K562 (cell line): ENCODE data around the gene PLXDC1. TPM values are rescaled to one million over a fixed set of nuclear protein-coding genes. Genes with fewer than 3 reads are reported as not detected.

Experiments
- ATAC-seq: fragments of 200-7000 bp; cut with Tn5 transposase; 3 replicates; pipeline ENCODE4 v1.9.1; 2020; ENCODE audit warnings: moderate library complexity
- BruUV-seq: library from RNA; stranded (reverse); fragments of 400-500 nt; replicated peaks from 2 replicates; lab custom pipeline; 2021; lab: Mats Ljungman, UMichigan
- CTCF ChIA-PET: fragments of 300-600 bp; formaldehyde crosslinking; extraction: SDS; loops from one replicate; lab custom pipeline; 2021; ENCODE audit warnings: low intra/inter-chr PET ratio; lab: Yijun Ruan, JAX
- POLR2A ChIA-PET: fragments of 300-600, 350-650 bp; sonication (Branson Sonifier 250); formaldehyde crosslinking; extraction: SDS; loops from one replicate; lab custom pipeline; 2021; ENCODE audit warnings: antibody characterized with exemption, inconsistent platforms; lab: Yijun Ruan, JAX
- DNase-seq, 4 experiments: peaks; one replicate each; pipeline versions ENCODE4 v3.0.0 to v3.0.0-alpha.2; 2011 to 2018; ENCODE audit warnings: low spot score in 3 of 4, mixed read lengths in 3 of 4; ENCODE audit errors: extremely low read depth in 1 of 4
- FAIRE-seq: peaks from 2 replicates; lab custom pipeline; 2011; peaks lifted over from hg19 to GRCh38; lab: Jason Lieb, UNC
- H2AFZ ChIP-seq: 2 replicates; pipeline ENCODE4 v1.6.0; 2011; ENCODE audit warnings: low read depth, low read length, control low read depth, inconsistent platforms
- H3K27ac ChIP-seq: fragments of 200-600 bp; 3 replicates; pipeline ENCODE4 v1.8.0; 2011; ENCODE audit warnings: low read depth, mild to moderate bottlenecking, control low read depth, inconsistent platforms, low read length, moderate library complexity, mixed read lengths; ENCODE audit errors: extremely low read depth
- H3K27me3 ChIP-seq, 2 experiments: fragments of 300-600 bp in 1 of 2; 2 replicates in 1 of 2; 3 replicates in 1 of 2; pipeline versions ENCODE4 v1.6.0 to v1.8.0; 2011; ENCODE audit warnings: inconsistent platforms in 2 of 2, low read length in 2 of 2, mild to moderate bottlenecking in 1 of 2, mixed read lengths in 1 of 2, moderate library complexity in 1 of 2; ENCODE audit not compliant: control insufficient read depth in 2 of 2, insufficient read depth in 2 of 2
- H3K36me3 ChIP-seq: fragments of 300-600 bp; 3 replicates; pipeline ENCODE4 v1.8.0; 2011; ENCODE audit warnings: mild to moderate bottlenecking, low read length, inconsistent platforms; ENCODE audit not compliant: control insufficient read depth, insufficient read depth
- H3K4me1 ChIP-seq, 2 experiments: fragments of 200-600 bp in 1 of 2; replicated peaks in 1 of 2; 2 replicates in 1 of 2; 3 replicates in 1 of 2; pipeline versions ENCODE4 v1.5.1 to v1.8.0; 2011; ENCODE audit warnings: inconsistent platforms in 2 of 2, low read length in 2 of 2, mild to moderate bottlenecking in 1 of 2, mixed read lengths in 1 of 2, moderate library complexity in 1 of 2; ENCODE audit not compliant: control insufficient read depth in 2 of 2, insufficient read depth in 2 of 2
- H3K4me2 ChIP-seq: 2 replicates; pipeline ENCODE4 v1.6.1; 2011; ENCODE audit warnings: low read length, control low read depth, inconsistent platforms, mixed read lengths; ENCODE audit not compliant: insufficient read depth
- H3K4me3 ChIP-seq: fragments of 200-600 bp; sonication (generic), shearing (Covaris generic); 2 replicates; pipeline ENCODE4 v1.5.1; 2016; ENCODE audit warnings: control low read depth, inconsistent platforms
- H3K79me2 ChIP-seq: fragments of 200-600 bp; 3 replicates; pipeline ENCODE4 v1.8.0; 2011; ENCODE audit warnings: low read length, inconsistent platforms; ENCODE audit not compliant: control insufficient read depth, insufficient read depth
- H3K9ac ChIP-seq, 2 experiments: 2 replicates each; pipeline versions ENCODE4 v1.6.0 to v1.6.1; 2011; ENCODE audit warnings: low read depth in 2 of 2, low read length in 2 of 2, control low read depth in 1 of 2, inconsistent platforms in 1 of 2, mild to moderate bottlenecking in 1 of 2, mixed read lengths in 1 of 2; ENCODE audit not compliant: insufficient read depth in 1 of 2
- H3K9me1 ChIP-seq: one replicate; pipeline ENCODE4 v1.6.0; 2011; ENCODE audit warnings: inconsistent platforms, mild to moderate bottlenecking, low read length, moderate library complexity; ENCODE audit not compliant: control insufficient read depth, insufficient read depth
- H3K9me3 ChIP-seq: replicated peaks from 2 replicates; pipeline ENCODE4 v1.5.1; 2011; ENCODE audit warnings: low read depth, low read length, inconsistent platforms; ENCODE audit not compliant: control insufficient read depth, insufficient read depth
- H4K20me1 ChIP-seq: replicated peaks from 2 replicates; pipeline ENCODE4 v1.6.1; 2011; ENCODE audit warnings: low read length, inconsistent platforms, mixed read lengths; ENCODE audit not compliant: control insufficient read depth, insufficient read depth
- CBFA2T2 ChIP-seq: fragments of 450-650 bp; conservative IDR thresholded peaks from 2 replicates; pipeline ENCODE4 v1.6.1; 2017; ENCODE audit warnings: mild to moderate bottlenecking
- DMBX1 ChIP-seq: fragments of 250-450 bp; sonication (Bioruptor Pico); IDR thresholded peaks from 2 replicates; pipeline ENCODE4 v1.8.0; 2022; ENCODE audit warnings: inconsistent platforms, mild to moderate bottlenecking, moderate library complexity, borderline replicate concordance
- DPF2 ChIP-seq: fragments of 450-650 bp; IDR thresholded peaks from 2 replicates; pipeline ENCODE4 v1.6.1; 2016
- HNRNPL ChIP-seq: fragments of 200-400 bp; formaldehyde crosslinking; IDR thresholded peaks from 2 replicates; pipeline ENCODE4 v1.6.1; 2017; ENCODE audit warnings: low read depth, mild to moderate bottlenecking, low read length
- KDM1A ChIP-seq, 2 experiments: fragments of 450-650 bp; IDR thresholded peaks; 2 replicates each; pipeline ENCODE4 v1.6.1; 2016; ENCODE audit warnings: mild to moderate bottlenecking in 2 of 2
- NFYB ChIP-seq: IDR thresholded peaks from 2 replicates; pipeline ENCODE4 v1.6.1; 2011; ENCODE audit warnings: mild to moderate bottlenecking, moderate library complexity; ENCODE audit not compliant: insufficient read length; ENCODE audit errors: extremely low read depth
- PCBP1 ChIP-seq: fragments of 200-400 bp; formaldehyde crosslinking; IDR thresholded peaks from 2 replicates; pipeline ENCODE4 v1.6.1; 2018; ENCODE audit warnings: mild to moderate bottlenecking, low read depth, low read length; ENCODE audit not compliant: poor library complexity, severe bottlenecking
- ZKSCAN1 ChIP-seq: fragments of 150-350 bp; IDR thresholded peaks from 2 replicates; pipeline ENCODE4 v1.6.1; 2016; ENCODE audit warnings: low read depth, low read length
- ZNF436 ChIP-seq: fragments of 250-450, 450-650 bp; sonication (Bioruptor Pico); formaldehyde crosslinking; IDR thresholded peaks from 2 replicates; pipeline ENCODE4 v1.7.0; 2020; ENCODE audit warnings: mild to moderate bottlenecking
- ZNF75A ChIP-seq: fragments of 450-650 bp; formaldehyde crosslinking; IDR thresholded peaks from 2 replicates; pipeline ENCODE4 v1.4.0; 2020; ENCODE audit warnings: mild to moderate bottlenecking
- WGBS: fragments of 100-300 bp; shearing (Covaris generic); methylation state at CpG from one replicate; pipeline ENCODE4 v1.1.6; 2016; ENCODE audit warnings: low coverage, mixed read lengths; ENCODE audit not compliant: insufficient coverage; ENCODE audit errors: missing lambda C conversion rate; 5-methylcytosine and 5-hydroxymethylcytosine counted together
- in situ Hi-C: fragments of 300-500 bp; cut with MboI; formaldehyde crosslinking; loops from 4 replicates; pipeline ENCODE4 v1.15.0; 2018; ENCODE audit warnings: inconsistent platforms, mixed read lengths
- intact Hi-C: fragments of 100-400 bp; cut with micrococcal nuclease; formaldehyde crosslinking; loops from 2 replicates; pipeline ENCODE4 v1.14.2; 2022
- polyA plus RNA-seq, 8 experiments: library from polyadenylated mRNA; depleted of rRNA in 4 of 8; stranded (reverse) in 5 of 8; unstranded in 3 of 8; fragments of >200 nt; fragmentation: Nextera tagmentation in 2 of 8; fragmentation: Illumina TruSeq in 1 of 8; extraction: Ambion mirVana in 2 of 8; extraction: Trizol in 1 of 8; gene quantifications; 2 replicates each; pipeline versions ENCODE4 v1.2.1 to v1.2.3, GENCODE V29; 2011 to 2014; ENCODE audit warnings: inconsistent platforms in 1 of 8, missing spikeins in 1 of 8
- total RNA-seq, 7 experiments: library from RNA; depleted of rRNA in 6 of 7; stranded (reverse); fragments of >200 nt in 6 of 7; fragmentation: Illumina TruSeq in 2 of 7; extraction: Trizol in 2 of 7; gene quantifications; 2 replicates each; pipeline versions ENCODE4 v1.2.1 to v1.2.3, GENCODE V29; 2011 to 2021; ENCODE audit warnings: low replicate concordance in 1 of 7
- TF ChIP-seq, protein P1 (sequence below): sonication (generic); IDR thresholded peaks from 2 replicates; pipeline ENCODE4 v1.6.1; 2016
- TF ChIP-seq, protein P2 (sequence below): fragments of 450-650 bp; formaldehyde crosslinking; IDR thresholded peaks from 2 replicates; pipeline ENCODE4 v1.4.0; 2020; ENCODE audit warnings: mild to moderate bottlenecking, moderate library complexity
- TF ChIP-seq, protein P3 (sequence below): fragments of 200-800 bp; sonication (Bioruptor generic); IDR thresholded peaks from 2 replicates; pipeline ENCODE4 v1.6.1; 2017; ENCODE audit warnings: missing genetic modification characterization, missing compliant biosample characterization

Gene PLXDC1
- total and polyA plus RNA-seq, 9 of the 15 experiments (the other 6 are each of a cell fraction or from before 2014, with no cell fraction given) = not detected

DNA sequence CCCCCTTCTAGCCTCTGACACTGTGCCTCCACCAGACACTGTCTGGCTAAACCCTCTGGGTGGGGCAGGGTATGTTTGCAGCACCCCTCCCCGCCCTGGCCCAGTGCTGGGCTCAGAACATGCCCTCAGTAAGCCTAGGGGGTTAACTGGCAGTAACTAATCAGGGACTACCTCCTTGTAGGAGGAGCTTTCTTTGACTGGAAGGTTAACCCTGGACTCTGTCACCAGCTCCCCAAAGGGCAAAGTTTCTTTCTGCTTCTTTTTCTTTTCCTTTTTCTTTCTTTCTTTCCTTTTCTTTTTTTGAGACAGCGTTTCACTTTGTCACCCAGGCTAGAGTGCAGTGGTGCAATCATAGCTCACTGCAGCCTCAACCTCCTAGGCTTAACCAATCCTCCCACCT is 76.8 kb downstream of the PLXDC1 start:
- no peak overlapping the region for H2AFZ ChIP-seq
- H4K20me1 ChIP-seq = peaks cover 5% of the 10 kb centered on the region; the same call in 1 of the 2 replicates
- no peak overlapping the region for H3K4me2 ChIP-seq
- no peak for ATAC-seq
- BruUV-seq = no TSS peak
- H3K36me3 ChIP-seq = no peaks in the 10 kb centered on the region
- peaks cover 9 to 46% of the 10 kb centered on the region in 2 experiments; a peak in 4 of 5 replicates for H3K27me3 ChIP-seq
- H3K9me1 ChIP-seq = no peaks in the 10 kb centered on the region
- no peak for TF ChIP-seq ZNF75A (CRISPR knock-in tag)
- TF ChIP-seq, protein P1, sequence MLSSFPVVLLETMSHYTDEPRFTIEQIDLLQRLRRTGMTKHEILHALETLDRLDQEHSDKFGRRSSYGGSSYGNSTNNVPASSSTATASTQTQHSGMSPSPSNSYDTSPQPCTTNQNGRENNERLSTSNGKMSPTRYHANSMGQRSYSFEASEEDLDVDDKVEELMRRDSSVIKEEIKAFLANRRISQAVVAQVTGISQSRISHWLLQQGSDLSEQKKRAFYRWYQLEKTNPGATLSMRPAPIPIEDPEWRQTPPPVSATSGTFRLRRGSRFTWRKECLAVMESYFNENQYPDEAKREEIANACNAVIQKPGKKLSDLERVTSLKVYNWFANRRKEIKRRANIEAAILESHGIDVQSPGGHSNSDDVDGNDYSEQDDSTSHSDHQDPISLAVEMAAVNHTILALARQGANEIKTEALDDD = 0 out of 2 replicates have a peak, but pooled peaks have one; percentile 19
- no peak overlapping the region for H3K27ac ChIP-seq
- no peaks in the 10 kb centered on the region for H3K79me2 ChIP-seq
- ChIA-PET CTCF (no interaction called here), POLR2A (interaction anchor here (0.7 to 1.4 kb wide), 3 partner anchors 13 to 15 kb away, joined by 3 read pairs; no protein-coding TSS in a partner anchor)
- FAIRE-seq = no peak
- intact Hi-C loops (no loop called here), in situ Hi-C loops (loop anchor here (5.0 kb wide), 1 partner anchor 92 kb away; no protein-coding TSS in a partner anchor)
- H3K9ac ChIP-seq = no peak overlapping the region
- H3K4me3 ChIP-seq = no peak overlapping the region
- no peak for DNase-seq
- WGBS = 0% methylated on average over 2 of the region's 2 CpGs
- no peaks in the 10 kb centered on the region for H3K9me3 ChIP-seq
- no peaks in the 10 kb centered on the region; a peak in 1 of 5 replicates for H3K4me1 ChIP-seq

DNA sequence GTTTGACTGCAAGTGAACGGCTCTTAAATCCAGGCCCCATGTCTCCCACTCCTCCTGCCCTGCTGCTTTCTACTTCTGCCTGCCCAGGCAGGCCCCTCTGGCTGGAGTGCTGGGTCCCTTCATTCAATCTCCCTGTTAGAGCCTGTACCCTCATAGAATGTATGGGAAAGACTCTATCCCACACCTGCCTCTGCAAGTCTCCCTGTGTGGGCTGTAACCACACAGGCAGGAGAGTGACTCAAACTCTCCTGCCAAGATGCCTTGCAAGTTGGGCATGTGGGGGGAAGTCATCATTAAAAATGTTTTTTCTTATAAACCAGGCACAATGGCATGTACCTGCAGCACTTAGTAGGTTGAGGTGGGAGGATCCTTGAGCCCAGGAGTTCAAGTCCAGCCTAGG is 77.5 kb downstream of the PLXDC1 start:
- FAIRE-seq = no peak
- CTCF ChIA-PET = no interaction called here
- no peak for DNase-seq
- Histone ChIP-seq H2AFZ (no peak overlapping the region), H3K4me1 (no peaks in the 10 kb centered on the region; a peak in 1 of 5 replicates), H3K9me1 (no peaks in the 10 kb centered on the region)
- TF ChIP-seq KDM1A (IDR thresholded peaks at IDR 0.05) (no peak), NFYB (no peak), ZNF436 (CRISPR knock-in tag) (no peak), ZKSCAN1 (no peak), DMBX1 (no peak), PCBP1 (no peak), DPF2 (no peak), CBFA2T2 (no peak), HNRNPL (no peak)
- TF ChIP-seq, protein P2, sequence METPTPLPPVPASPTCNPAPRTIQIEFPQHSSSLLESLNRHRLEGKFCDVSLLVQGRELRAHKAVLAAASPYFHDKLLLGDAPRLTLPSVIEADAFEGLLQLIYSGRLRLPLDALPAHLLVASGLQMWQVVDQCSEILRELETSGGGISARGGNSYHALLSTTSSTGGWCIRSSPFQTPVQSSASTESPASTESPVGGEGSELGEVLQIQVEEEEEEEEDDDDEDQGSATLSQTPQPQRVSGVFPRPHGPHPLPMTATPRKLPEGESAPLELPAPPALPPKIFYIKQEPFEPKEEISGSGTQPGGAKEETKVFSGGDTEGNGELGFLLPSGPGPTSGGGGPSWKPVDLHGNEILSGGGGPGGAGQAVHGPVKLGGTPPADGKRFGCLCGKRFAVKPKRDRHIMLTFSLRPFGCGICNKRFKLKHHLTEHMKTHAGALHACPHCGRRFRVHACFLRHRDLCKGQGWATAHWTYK (CRISPR knock-in tag) = no peak
- TF ChIP-seq, protein P3, sequence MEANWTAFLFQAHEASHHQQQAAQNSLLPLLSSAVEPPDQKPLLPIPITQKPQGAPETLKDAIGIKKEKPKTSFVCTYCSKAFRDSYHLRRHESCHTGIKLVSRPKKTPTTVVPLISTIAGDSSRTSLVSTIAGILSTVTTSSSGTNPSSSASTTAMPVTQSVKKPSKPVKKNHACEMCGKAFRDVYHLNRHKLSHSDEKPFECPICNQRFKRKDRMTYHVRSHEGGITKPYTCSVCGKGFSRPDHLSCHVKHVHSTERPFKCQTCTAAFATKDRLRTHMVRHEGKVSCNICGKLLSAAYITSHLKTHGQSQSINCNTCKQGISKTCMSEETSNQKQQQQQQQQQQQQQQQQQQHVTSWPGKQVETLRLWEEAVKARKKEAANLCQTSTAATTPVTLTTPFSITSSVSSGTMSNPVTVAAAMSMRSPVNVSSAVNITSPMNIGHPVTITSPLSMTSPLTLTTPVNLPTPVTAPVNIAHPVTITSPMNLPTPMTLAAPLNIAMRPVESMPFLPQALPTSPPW (CRISPR knock-in tag) = no peak
- TF ChIP-seq, all 486 proteins: peak for 0
- in situ Hi-C loops (loop anchor here (5.0 kb wide), 1 partner anchor 92 kb away; no protein-coding TSS in a partner anchor), intact Hi-C loops (no loop called here)
- Histone ChIP-seq H3K36me3 (no peaks in the 10 kb centered on the region), H3K27me3 (peaks cover 11 to 42% of the 10 kb centered on the region in 2 experiments; a peak in 4 of 5 replicates), H3K4me2 (no peak overlapping the region), H3K4me3 (no peak overlapping the region), H3K9me3 (no peaks in the 10 kb centered on the region), H3K9ac (no peak overlapping the region), H3K27ac (no peak overlapping the region), H3K79me2 (no peaks in the 10 kb centered on the region), H4K20me1 (peaks cover 5% of the 10 kb centered on the region; the same call in 1 of the 2 replicates)
- 0% methylated on average over 1 of the region's 1 CpG for WGBS
- POLR2A ChIA-PET = no interaction called here
- BruUV-seq = no TSS peak
- ATAC-seq = no peak
